BLaER1 treated with 17β-estradiol and CSF1 and Interleukin-3, amounts not matched to agents 10 nM and 100 nM (cell line): Measurements from ENCODE around the gene CCL21.
A peak's percentile ranks its signal among the peaks of the same experiment; 100 is the strongest.
"Not testable (repeated sequence)": the region's sequence is repeated elsewhere in the genome, so short reads cannot be mapped to it uniquely, and the experiment has no call there.

ENCODE experiments used
- H3K27ac ChIP-seq, 11 experiments: shearing (Covaris generic); formaldehyde crosslinking; 2 replicates each; pipeline ENCODE4 v1.8.1; 2022
- H3K27me3 ChIP-seq, 11 experiments: shearing (Covaris generic); formaldehyde crosslinking; 2 replicates each; pipeline ENCODE4 v1.8.1; 2022
- H3K36me3 ChIP-seq, 11 experiments: shearing (Covaris generic); formaldehyde crosslinking; 2 replicates each; pipeline ENCODE4 v1.8.1; 2022
- H3K4me1 ChIP-seq, 10 experiments: shearing (Covaris generic); formaldehyde crosslinking; 2 replicates each; pipeline ENCODE4 v1.8.1; 2022
- H3K4me2 ChIP-seq, 11 experiments: shearing (Covaris generic); formaldehyde crosslinking; 2 replicates each; pipeline ENCODE4 v1.8.1; 2022
- H3K4me3 ChIP-seq, 10 experiments: shearing (Covaris generic); formaldehyde crosslinking; 2 replicates each; pipeline ENCODE4 v1.8.1; 2022
- H3K9ac ChIP-seq, 11 experiments: shearing (Covaris generic); formaldehyde crosslinking; 2 replicates each; pipeline ENCODE4 v1.8.1; 2022
- H3K9me3 ChIP-seq, 11 experiments: shearing (Covaris generic); formaldehyde crosslinking; replicated peaks in 1 of 11; 2 replicates each; pipeline ENCODE4 v1.8.1; 2022
- H4K20me1 ChIP-seq, 11 experiments: shearing (Covaris generic); formaldehyde crosslinking; 2 replicates each; pipeline ENCODE4 v1.8.1; 2022
- Cebpa-rat ChIP-seq, 11 experiments: shearing (Covaris generic); IDR thresholded peaks; 2 replicates each; pipeline ENCODE4 v1.8.1; 2022

The CCL21 gene

GRCh38 chr9:34737677-34738260 lies 27.8 kb upstream of the CCL21 start:
- no peak overlapping the region for H3K4me3 ChIP-seq
- H3K36me3 ChIP-seq, result no peaks in the 10 kb centered on the region
- H4K20me1 ChIP-seq, result no peaks in the 10 kb centered on the region
- TF ChIP-seq Cebpa-rat (IDR thresholded peaks at IDR 0.05), result no peak
- peaks cover 0 to 9% (median 7%) of the 10 kb centered on the region in 10 experiments; a peak in 14 of 20 replicates for H3K4me1 ChIP-seq
- no peak overlapping the region for H3K27ac ChIP-seq
- no peak overlapping the region for H3K4me2 ChIP-seq
- no peaks in the 10 kb centered on the region for H3K27me3 ChIP-seq
- H3K9me3 ChIP-seq, result peaks cover 0 to 7% (median 3%) of the 10 kb centered on the region in 11 experiments; a peak in 6 of 22 replicates
- no peak overlapping the region for H3K9ac ChIP-seq

- Histone ChIP-seq H3K4me1 (no peaks in the 10 kb centered on the region), H3K4me3 (no peak overlapping the region), H3K9ac (no peak overlapping the region), H3K36me3 (no peaks in the 10 kb centered on the region), H3K9me3 (no peaks in the 10 kb centered on the region), H4K20me1 (no peaks in the 10 kb centered on the region), H3K4me2 (no peak overlapping the region), H3K27me3 (no peaks in the 10 kb centered on the region), H3K27ac (no peak overlapping the region)
- TF ChIP-seq Cebpa-rat (IDR thresholded peaks at IDR 0.05), result no peak
These were observed 24.8 kb upstream of the CCL21 start for GRCh38 chr9:34734720-34735119.

DNA sequence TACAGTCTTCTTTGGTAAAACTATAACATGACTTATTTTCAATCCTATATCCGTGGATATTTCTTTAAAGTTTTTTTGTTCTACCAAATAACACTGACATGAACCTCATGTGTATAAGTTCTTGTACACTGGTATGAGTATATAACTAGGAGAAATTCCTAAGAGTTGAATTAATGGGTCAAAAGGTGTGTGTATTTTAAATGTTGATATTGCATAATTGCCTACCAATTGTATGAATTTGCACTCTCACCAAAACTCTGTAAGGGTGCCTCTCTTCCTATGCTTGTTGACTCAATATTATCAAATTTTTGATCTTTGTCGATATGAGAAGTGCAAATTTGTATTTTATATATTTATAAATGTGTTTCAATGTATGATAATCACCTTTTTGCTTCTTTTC lies 22.9 kb upstream of the CCL21 start:
- Histone ChIP-seq H3K4me3 (no peak overlapping the region), H3K27me3 (no peaks in the 10 kb centered on the region), H3K4me1 (no peaks in the 10 kb centered on the region), H3K36me3 (no peaks in the 10 kb centered on the region), H3K27ac (no peak overlapping the region), H3K9me3 (no peaks in the 10 kb centered on the region), H3K4me2 (no peak overlapping the region), H4K20me1 (no peaks in the 10 kb centered on the region), H3K9ac (no peak overlapping the region)
- TF ChIP-seq Cebpa-rat (IDR thresholded peaks at IDR 0.05), result no peak

DNA sequence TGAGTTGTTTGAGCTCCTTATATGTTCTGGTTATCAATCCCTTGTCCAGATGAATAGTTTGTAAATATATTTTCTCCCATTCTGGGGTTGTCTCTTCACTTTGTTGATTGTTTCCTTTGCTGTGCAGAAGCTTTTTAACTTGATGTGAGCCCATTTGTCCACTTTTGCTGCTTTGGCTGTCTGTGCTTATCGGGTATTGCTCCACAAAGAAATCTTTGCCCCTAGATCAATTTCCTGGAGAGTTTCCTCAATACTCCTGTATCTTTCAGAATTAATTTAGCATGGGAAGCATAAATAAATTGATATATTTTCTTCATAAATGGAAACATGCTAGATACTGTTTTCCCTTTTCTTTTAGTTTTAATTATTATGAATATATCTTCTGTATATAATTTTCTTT lies 22.5 kb upstream of the CCL21 start:
- H3K27ac ChIP-seq, result no peak overlapping the region
- no peak for TF ChIP-seq Cebpa-rat (IDR thresholded peaks at IDR 0.05)
- no peaks in the 10 kb centered on the region for H3K27me3 ChIP-seq
- no peaks in the 10 kb centered on the region for H3K4me1 ChIP-seq
- no peak overlapping the region for H3K9ac ChIP-seq
- no peak overlapping the region for H3K4me2 ChIP-seq
- H3K4me3 ChIP-seq, result no peak overlapping the region
- no peaks in the 10 kb centered on the region for H3K9me3 ChIP-seq
- H3K36me3 ChIP-seq, result no peaks in the 10 kb centered on the region
- H4K20me1 ChIP-seq, result no peaks in the 10 kb centered on the region

- H3K9me3 ChIP-seq, result no peaks in the 10 kb centered on the region
- H3K36me3 ChIP-seq, result no peaks in the 10 kb centered on the region
- H3K27ac ChIP-seq, result no peak overlapping the region
- H3K4me1 ChIP-seq, result peaks cover 0 to 5% (median 4%) of the 10 kb centered on the region in 10 experiments; a peak in 14 of 20 replicates
- no peak for TF ChIP-seq Cebpa-rat (IDR thresholded peaks at IDR 0.05)
- no peaks in the 10 kb centered on the region for H3K27me3 ChIP-seq
- no peak overlapping the region for H3K4me3 ChIP-seq
- H3K4me2 ChIP-seq, result no peak overlapping the region
- H3K9ac ChIP-seq, result no peak overlapping the region
- no peaks in the 10 kb centered on the region for H4K20me1 ChIP-seq
These were observed 13.2 kb upstream of the CCL21 start for GRCh38 chr9:34723141-34723540.

DNA sequence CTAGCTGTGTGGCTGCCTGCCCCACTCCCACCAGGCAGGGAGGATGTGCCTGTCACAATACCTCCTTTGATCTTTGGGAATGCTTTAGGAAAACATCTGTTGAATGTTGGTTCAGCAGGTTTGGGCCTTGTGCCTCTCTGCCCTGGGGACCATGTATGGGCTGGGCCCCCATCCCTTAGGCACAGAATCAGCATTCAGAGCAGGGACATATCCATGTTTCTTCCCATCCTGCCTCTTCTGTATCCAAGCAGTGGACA lies 9.8 kb upstream of the CCL21 start:
- not testable (repeated sequence) for H3K4me3 ChIP-seq, H3K4me1 ChIP-seq, H3K4me2 ChIP-seq, H3K9ac ChIP-seq, H3K27ac ChIP-seq, H3K36me3 ChIP-seq, H3K9me3 ChIP-seq, H4K20me1 ChIP-seq, H3K27me3 ChIP-seq

GRCh38 chr9:34719021-34719768 lies 9.3 kb upstream of the CCL21 start:
- Histone ChIP-seq H3K4me1 (peaks cover 0 to 9% (median 8%) of the 10 kb centered on the region in 10 experiments; a peak in 14 of 20 replicates), H3K9ac (no peak overlapping the region), H3K27ac (no peak overlapping the region), H3K36me3 (no peaks in the 10 kb centered on the region), H3K4me2 (no peak overlapping the region), H4K20me1 (no peaks in the 10 kb centered on the region), H3K9me3 (no peaks in the 10 kb centered on the region), H3K27me3 (no peaks in the 10 kb centered on the region), H3K4me3 (no peak overlapping the region)
- TF ChIP-seq Cebpa-rat (IDR thresholded peaks at IDR 0.05), result no peak

- Histone ChIP-seq H3K4me1 (peaks cover 0 to 9% (median 8%) of the 10 kb centered on the region in 10 experiments; a peak in 14 of 20 replicates), H3K27ac (no peak overlapping the region), H3K4me3 (no peak overlapping the region), H3K27me3 (no peaks in the 10 kb centered on the region), H3K4me2 (peak overlapping the region; percentile 6 to 50 (median 33); a peak in 14 of 22 replicates), H3K9ac (peak overlapping the region in 1 of 11 experiments; percentile 35; a peak in 1 of 22 replicates), H3K9me3 (no peaks in the 10 kb centered on the region), H4K20me1 (no peaks in the 10 kb centered on the region), H3K36me3 (no peaks in the 10 kb centered on the region)
- no peak for TF ChIP-seq Cebpa-rat (IDR thresholded peaks at IDR 0.05)
These were observed 8.2 kb upstream of the CCL21 start for GRCh38 chr9:34717996-34718614.

- Histone ChIP-seq H3K36me3 (no peaks in the 10 kb centered on the region), H4K20me1 (no peaks in the 10 kb centered on the region), H3K4me3 (no peak overlapping the region), H3K4me1 (peaks cover 0 to 9% (median 8%) of the 10 kb centered on the region in 10 experiments; a peak in 14 of 20 replicates), H3K4me2 (no peak overlapping the region), H3K9ac (no peak overlapping the region), H3K9me3 (no peaks in the 10 kb centered on the region), H3K27me3 (no peaks in the 10 kb centered on the region), H3K27ac (no peak overlapping the region)
- no peak for TF ChIP-seq Cebpa-rat (IDR thresholded peaks at IDR 0.05)
These were observed 6.8 kb upstream of the CCL21 start for GRCh38 chr9:34716711-34717110.
